NCI-H460 (cell line): ENCODE measurements around the gene ZNF621. TPM values are rescaled to one million over a fixed set of nuclear protein-coding genes. Genes with fewer than 3 reads are reported as not detected.
A peak's percentile ranks its signal among the peaks of the same experiment; 100 is the strongest.

Experiments used
- DNase-seq: peaks from one replicate; pipeline ENCODE4 v3.0.0-alpha.2; 2016; ENCODE audit warnings: low read depth; ENCODE audit errors: extremely low read depth
- polyA plus RNA-seq: library from polyadenylated mRNA; depleted of rRNA; stranded (reverse); fragments of >200 nt; gene quantifications from 2 replicates; pipeline ENCODE4 v1.2.3, GENCODE V29; 2014; cell fraction: nucleus; rRNA removed
- total RNA-seq: library from RNA; depleted of rRNA; stranded (reverse); fragments of >200 nt; shearing (Covaris generic); gene quantifications from 2 replicates; pipeline ENCODE4 v1.2.3, GENCODE V29; 2014; rRNA removed

Gene ZNF621
- total RNA-seq, result 20.5 and 23.2 TPM in 2 replicates
- 17.2 and 27.3 TPM in 2 replicates for polyA plus RNA-seq

DNA sequence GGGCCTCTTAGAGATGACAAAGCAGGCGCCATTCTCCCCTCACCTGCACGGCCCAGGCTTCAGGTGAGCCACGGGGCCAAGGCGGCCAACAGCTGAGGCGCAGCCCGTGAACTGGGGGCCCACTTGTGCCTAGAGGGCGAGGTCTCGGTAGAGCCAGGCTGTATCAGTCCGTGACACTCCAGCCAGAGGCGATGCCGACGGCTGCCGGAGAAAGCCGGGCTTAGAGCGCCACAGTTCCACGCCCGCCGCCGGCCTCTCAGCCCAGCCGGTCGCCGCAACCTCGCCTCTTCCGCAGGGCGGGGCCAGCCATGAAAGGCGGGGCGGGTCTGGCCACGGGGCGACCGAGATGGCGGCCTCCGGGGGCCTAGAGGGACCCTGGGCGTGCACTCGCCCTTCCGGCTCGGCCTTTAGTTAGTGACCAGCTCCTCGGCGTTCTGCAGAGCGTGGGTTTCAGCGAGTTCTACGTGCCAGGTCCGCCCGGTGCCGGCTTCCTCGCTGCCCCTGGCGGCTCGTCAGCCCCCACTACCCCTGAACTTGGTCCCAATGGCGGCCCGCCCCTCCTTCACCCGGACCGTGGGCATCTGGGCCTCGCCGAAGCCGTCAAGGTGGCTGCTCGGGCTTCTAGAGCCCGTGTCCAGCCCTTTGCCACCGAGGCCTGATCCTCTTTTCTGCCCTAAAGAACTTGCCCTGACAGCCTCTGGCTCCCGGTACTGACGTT lies at the start of gene ZNF621:
TSS of gene ZNF621 (plus strand) at position 393 of the 718 bp plus-strand sequence. CDS start 881 bp downstream, outside the sequence.
- DNase-seq, result peak; percentile 72

DNA sequence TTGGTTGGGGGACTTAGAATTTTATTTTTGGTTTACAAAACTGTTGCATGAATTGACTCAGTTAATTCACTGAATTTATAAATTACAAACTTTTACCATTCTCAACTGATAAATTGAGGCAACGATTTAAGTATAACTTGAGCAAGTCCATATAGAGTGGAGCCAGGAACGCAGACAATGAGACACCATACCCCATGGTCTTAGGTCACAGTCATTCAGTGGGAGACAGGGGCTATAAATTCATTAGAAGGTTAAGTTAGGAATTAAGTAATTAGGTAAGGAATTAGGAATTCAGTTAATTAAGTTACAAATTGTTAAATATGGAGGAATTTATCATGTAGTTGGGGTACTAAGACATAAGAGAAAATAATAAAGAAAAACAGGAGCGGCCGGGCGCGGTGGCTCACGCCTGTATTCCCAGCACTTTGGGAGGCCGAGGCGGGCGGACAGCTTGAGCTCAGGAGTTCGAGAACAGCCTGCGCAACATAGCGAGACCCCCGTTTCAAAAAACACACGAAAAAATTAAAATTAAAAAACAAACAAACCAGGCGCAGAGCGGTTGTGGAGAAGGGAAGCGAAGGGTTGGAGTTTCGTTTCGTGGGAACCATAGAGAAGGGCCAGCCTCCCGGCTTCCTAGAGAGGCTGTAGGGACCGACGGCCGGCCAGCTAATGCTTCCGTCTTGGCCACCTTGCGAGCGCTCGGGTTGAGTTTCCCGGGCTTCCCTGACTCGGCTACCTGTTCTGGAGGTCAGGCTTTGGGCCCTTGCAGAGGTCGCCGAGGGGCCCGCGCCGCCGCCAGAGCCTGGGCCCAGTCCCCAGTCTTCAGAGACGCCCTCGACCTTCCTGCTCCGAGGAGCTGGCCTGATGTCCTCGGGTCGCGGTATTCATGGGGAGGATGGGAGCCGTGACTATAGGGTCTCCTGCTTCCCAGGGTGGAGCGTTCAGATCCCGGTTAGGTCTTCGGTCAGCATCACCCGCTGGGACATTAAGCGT lies 48.0 kb upstream of the ZNF621 start, which contains the start of gene ZNF619:
TSS of gene ZNF619 (plus strand) at position 645 of the 993 bp plus-strand sequence. CDS start 858 bp downstream, outside the sequence.
- peak; percentile 56 for DNase-seq

DNA sequence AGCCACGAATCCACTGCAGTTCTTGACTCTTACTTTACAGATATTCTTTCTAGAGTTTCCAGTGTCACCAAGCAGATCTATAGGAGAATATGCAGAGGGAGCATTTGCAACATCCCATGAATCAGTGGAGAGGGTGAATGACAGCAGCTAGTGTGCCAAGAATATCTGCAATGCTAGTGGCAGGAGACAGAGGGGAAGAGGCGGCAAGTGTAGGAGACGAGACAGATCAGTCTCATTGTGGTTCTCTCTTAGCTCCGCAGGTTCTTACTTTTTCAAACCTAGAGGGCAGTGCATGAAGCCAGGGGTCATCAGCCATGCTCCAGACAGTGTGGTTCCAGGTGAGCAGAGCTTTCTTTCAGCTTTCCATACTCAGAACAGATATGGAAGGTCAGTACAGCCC lies 47.1 kb upstream of the ZNF621 start:
- no peak for DNase-seq

DNA sequence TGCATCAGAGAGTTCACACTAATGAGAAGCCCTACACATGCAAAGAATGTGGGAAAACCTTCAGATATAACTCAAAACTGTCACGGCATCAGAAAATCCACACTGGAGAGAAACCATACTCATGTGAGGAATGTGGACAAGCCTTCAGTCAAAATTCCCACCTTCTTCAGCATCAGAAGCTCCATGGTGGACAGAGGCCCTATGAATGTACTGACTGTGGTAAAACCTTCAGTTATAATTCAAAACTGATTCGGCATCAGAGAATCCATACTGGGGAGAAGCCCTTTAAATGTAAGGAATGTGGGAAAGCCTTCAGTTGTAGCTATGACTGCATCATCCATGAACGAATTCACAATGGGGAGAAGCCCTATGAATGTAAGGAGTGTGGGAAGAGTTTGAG lies 37.6 kb upstream of the ZNF621 start:
- DNase-seq, result no peak

DNA sequence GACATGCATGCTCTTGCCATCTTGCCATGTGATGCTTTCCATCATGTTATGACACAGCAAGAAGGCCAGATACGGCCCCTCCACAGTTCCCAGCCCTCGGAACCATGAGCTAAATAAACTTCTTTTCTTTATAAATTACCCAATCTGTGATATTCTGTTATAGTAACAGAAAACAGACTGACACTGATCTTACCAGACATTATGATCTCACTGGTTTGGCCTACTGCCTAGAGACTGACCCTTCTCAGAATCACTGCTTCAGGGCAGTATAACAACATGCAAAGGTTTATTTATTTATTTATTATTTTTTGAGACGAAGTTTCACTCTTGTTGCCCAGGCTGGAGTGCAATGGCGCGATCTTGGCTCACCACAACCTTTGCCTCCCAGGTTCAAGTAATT lies 33.8 kb upstream of the ZNF621 start:
- DNase-seq, result no peak

DNA sequence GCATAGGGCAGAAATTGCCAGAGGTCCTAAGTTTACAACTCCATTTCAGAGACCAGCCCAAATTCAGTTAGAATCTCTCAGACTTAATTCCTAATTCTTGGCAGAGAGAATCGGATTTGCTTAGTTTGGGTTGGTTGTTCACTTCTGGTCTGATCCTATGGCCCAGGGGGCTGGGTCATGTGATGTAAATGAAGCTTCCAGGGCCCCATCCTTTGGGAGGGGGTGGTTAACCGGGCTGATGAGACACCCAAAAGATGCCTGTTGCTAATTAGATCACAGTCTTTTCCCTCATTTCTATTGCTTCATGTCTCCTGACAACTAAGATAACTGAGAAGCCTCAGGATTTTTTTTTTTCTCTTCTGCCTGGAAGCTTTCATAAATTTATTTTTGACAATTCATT lies 30.1 kb upstream of the ZNF621 start:
- no peak for DNase-seq

DNA sequence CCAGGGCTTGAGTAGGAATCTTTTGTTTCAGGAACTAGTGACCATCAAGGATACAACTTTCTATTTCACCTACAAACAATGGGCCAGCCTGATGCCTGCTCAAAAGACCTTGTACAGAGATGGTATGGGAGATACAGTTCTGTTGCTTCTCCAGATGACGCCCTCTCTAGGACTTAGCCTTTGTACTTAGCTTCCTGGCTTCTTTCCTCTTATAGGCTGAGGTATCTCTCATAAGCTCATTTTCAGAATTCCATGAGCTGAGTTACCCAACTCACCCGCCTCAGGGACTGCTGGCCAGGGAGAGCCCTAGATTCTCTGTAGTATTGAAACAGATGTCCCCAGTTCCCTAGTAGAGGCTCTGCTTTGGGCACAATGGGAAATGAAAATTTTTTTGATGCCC lies 27.5 kb upstream of the ZNF621 start:
- no peak for DNase-seq

DNA sequence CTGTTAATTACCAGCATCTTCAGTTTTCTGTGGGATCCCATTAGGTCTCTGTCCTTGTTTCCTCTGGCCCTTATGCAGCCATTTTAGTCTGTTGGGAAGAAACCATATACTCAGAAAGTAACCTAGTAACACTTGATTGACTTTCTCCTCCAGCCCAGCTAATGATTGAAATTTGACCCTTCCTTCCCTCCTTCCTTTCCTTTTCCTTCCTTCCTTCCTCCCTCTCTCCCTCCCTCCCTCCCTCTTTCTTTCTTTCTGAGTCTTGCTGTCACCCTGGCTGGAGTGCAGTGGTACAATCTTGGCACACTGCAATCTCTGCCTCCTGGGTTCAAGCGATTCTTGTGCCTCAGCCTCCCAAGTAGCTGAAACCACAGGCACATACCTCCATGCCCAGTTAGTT lies 24.8 kb upstream of the ZNF621 start:
- DNase-seq, result no peak

DNA sequence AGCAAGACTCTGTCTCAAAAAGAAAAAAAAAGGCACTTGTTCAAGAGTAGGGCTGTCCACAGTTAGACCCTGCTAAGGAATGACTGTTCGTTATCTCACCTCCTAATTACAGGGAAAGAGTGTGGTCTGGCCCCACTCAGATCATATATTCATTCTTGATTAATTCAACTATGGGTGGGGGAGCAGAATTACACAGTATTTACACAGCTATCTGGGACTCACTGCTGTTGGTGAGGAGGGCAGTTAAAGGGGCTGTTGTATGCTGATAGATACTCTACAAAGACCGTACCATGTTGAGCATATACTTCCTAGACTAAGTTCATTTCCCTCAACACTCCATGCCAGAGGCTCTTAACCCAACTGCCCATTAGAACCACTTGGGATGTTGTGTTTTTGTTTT lies 22.7 kb upstream of the ZNF621 start:
- DNase-seq, result no peak

DNA sequence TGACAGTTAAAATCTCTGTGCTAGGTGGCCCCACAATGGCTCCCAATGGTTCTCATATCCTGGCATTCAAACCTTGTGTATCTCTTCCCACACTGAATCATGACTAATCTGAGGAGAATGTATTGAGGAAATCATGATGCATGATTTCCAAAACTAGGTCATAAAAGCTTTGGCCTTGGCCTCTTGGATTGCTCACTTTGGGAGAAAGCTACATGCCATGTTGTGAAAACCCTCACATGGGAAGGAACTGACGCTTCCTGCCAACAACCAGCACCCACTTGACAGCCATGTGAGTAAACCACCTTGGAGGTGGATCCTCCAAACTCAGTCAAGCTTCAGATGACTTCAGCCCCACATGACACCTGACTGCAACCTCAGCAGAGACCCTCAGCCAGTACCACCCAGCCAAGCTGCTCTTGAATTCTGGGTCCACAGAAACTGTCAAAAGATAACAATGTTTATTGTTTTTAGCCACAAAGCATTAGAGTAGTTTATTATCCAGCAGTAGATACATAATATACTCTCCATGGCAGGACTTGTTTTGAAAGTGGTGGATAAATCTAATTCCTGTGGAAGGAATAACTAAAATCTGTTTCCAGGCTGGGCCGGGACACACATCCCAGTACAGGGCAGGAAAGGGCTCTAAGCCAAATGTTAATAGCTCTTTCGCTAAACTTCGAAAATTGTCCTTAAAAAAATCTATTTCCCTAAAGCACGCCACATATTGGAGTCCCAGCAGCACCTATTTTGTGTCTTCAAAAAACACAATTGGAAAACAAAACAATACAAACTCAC lies 19.9 kb upstream of the ZNF621 start:
- DNase-seq, result peak; percentile 57

DNA sequence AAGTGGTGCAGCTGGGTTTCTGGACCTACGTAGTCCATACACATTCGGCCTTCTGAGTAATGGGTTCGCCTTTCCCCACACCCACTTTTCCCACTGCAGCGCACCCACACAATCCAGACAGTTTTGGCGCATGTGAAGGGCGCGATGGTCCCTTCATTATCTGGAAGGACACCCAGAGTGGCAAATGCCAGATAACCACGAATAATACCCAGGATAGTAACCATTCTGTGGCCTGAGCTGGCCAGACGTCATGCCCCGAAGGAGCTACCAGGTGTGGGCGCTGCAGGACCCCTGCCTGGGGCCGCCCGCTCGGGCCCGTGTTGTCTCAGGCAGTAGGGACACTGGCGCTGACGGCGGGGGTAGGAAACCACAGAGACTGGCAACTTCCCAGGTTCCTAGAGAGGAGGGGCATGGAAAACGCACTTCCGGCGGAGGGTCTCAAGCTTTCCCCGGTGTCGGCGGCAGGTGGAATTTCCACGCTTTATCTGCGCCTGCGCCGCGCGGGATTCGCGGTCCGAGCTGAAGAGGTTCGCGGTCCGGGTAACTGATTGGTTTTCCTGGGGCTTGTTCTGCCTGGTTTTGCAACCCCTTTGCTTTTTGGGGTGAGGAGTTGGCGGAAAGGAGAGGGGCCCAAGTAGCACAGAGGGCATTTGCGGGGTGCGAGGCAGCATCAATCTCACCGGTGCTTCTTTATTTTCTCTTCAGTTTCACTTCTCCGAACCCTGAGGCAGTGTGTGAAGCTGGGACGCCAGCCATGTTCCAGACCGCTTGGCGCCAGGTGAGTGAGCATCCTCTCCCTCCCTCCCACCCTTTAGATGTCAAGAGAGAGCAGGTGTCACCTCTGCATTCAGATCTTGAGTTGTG lies 18.9 kb upstream of the ZNF621 start, which contains the start of gene ZNF620:
TSS of gene ZNF620 (plus strand) at position 441 of the 864 bp plus-strand sequence. CDS start at position 755, 314 bp downstream.
- peak; percentile 49 for DNase-seq

DNA sequence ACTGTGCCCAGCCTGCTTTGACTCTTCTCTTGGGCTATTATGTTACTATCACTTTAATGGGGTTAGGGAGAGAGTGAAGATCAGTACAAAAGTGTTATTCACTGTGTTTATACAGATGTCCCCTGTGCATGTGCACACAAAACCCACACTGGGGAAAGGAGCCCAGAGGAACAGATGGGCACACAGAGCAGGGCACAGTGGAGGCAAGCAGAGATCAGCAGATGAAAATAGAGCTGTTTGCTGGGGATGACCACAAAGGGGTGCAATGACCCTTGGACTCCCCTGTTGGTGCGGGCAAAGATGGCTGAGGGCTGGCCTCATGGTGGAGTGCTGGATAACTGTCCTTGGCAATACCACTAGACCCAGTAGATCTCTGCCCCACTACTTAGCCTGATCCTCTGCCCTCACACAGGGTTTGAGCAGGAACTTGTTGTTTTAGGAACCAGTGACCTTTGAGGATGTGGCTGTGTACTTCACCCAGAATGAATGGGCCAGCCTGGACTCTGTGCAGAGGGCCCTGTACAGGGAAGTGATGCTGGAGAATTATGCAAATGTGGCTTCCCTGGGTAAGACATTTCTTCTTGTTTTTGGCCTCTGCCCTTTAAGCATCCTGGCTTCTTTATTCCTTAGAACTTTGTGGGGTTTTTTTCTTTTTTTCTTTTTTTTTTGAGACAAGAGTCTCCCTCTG lies 13.6 kb upstream of the ZNF621 start:
- no peak for DNase-seq

DNA sequence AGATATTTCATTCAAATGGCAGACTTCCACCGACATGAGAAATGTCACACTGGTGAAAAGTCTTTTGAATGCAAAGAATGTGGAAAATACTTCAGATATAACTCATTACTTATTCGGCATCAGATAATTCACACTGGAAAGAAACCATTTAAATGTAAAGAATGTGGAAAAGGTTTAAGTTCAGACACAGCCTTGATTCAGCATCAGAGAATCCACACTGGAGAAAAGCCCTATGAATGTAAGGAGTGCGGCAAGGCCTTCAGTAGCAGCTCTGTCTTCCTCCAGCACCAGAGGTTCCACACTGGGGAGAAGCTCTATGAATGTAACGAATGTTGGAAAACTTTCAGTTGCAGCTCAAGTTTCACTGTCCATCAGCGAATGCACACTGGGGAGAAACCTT lies 8.6 kb upstream of the ZNF621 start:
- no peak for DNase-seq

DNA sequence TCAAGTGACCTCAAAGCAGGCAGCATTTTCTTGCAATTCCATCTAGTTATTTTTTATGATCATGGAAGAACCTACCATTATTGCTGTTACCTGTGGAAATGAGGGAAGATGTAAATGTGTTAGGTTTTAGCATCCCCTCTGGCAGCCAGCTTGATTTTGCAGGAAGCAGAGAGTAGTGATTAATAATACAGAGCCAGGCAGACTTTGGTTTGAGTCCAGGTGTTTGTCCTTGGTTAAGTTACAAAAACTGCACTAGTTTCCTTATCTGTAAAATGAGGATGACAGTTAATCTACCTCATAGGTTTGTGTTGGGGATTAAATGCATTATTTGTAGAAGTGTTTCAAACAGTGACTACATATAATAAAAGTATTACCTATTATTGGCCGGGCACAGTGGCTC lies 6.7 kb upstream of the ZNF621 start:
- DNase-seq, result no peak

DNA sequence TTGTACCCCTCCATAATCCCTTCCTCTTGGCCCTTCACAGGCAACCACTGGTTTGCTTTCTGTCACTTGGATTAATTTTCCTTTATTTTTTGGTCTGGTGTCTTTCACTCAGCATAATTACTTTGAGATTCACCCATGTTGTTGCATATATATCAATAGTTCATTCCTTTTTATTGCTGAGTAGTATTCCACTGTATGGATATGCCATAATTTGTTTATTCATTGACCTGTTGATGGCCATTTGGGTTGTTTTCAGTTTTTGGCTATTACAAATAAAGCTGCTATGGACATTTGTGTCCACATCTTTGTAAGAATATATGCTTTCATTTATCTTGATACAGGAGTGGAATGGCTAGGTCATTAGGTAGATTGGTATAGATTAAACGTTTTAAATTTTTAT lies 5.9 kb upstream of the ZNF621 start:
- no peak for DNase-seq

DNA sequence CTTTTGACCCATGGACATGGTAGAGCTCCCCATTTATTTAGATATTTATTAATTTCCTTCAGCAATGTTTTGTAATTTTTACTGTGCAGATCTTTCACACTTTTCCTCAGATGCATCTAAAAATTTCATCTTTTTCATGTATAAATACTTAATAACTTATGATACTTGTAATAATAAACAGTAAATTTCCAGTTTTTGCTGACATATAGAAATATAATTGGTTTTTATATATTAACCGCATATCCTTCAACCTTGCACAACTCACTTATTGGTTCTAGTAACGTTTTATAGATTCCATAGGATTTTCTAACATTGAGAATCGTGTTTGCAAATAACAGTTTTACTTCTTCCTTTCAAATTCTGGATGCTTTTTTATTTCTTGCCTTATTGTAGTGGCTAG lies 3.5 kb upstream of the ZNF621 start:
- no peak for DNase-seq

DNA sequence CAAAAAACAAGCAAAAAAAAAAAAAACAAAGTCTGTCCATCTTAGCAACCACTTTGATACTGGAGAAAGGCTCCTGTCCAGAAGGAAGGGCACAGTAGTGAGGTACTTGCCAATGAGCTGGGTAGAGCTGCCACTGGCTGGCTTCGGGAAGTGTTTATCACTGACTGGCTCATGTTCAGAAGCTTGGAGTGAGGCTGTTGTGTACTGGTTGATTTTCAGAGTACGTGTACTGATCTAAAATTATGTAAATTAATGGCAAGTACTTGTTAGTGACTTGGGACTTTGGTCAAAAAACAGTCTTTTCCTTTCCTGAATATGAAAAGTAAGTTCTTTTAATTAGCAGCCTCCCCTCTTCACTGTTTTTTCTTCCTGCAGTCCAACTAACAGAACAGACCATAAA lies 979 bp upstream of the ZNF621 start:
- DNase-seq, result no peak

DNA sequence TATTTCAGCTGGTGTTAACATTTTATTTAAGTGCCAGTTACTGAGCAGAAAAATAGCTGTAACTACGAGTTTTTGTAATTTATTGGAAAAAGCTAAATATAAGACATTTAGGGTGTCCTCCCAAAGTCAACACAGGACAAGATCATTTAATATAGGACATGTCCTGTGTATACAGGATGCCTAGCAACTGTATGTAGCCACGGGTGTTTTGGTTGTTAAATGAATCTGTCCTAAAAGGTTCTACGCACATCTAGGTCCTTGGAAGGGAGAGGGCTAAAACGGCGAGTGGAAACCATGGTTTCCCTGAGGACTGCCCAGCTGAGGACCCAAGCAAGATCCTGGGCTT lies 565 bp upstream of the ZNF621 start:
- no peak for DNase-seq

DNA sequence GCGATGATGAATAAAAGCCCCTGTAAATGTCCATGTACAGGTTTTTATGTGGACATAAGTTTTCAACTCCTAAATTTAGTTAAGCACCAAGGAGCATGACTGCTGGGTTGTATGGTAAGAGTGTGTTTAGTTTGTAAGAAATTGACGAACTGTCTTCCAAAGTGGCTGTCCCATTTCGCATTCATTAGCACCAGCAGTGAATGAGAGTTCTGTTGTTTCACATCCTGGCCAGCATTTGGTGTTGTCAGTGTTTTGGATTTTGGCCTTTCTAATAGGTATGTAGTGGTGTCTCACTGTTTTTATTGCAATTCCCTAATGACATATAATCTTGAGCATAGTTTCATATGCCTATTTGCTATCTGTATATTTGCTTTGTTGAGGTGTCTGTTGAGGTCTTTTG lies 3.7 kb downstream of the ZNF621 start:
- DNase-seq, result no peak
